Renal cortical epithelial cell (primary cell): Measurements from ENCODE around the gene BAX. TPM values are rescaled to one million over a fixed set of nuclear protein-coding genes. Genes with fewer than 3 reads are reported as not detected.

Source experiments
- DNase-seq: peaks from one replicate; pipeline ENCODE4 v3.0.0-alpha.2; 2011; ENCODE audit warnings: low read depth
- total RNA-seq: library from RNA; depleted of rRNA; stranded (reverse); fragments of >200 nt; gene quantifications from 2 replicates; pipeline ENCODE4 v1.2.3, GENCODE V29; 2014

BAX gene
- total RNA-seq, 1 donor from 2014 or later, result 135 TPM

DNA sequence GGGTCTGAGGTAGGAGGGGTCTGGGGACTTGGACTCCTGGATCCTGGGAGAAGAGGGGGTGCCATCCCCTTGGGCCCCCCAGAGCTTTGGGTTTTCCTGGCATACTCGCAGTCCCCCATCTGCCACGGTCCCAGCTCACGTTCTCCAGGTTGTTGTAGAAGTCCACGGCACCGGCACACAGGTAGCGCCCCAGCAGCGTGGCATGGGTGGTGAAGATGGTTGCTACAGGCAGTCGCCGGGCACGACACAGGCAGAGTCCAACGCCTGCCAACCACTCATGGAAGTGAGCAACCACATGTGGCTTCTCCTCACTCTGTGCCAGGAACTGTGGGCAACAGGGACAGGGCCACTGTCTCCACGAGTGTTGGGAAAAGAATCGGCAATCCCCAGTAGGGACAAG, 31.0 kb downstream of the BAX start:
- no peak for DNase-seq

GRCh38 chr19:48986211-48986610, 31.5 kb downstream of the BAX start:
- no peak for DNase-seq

DNA sequence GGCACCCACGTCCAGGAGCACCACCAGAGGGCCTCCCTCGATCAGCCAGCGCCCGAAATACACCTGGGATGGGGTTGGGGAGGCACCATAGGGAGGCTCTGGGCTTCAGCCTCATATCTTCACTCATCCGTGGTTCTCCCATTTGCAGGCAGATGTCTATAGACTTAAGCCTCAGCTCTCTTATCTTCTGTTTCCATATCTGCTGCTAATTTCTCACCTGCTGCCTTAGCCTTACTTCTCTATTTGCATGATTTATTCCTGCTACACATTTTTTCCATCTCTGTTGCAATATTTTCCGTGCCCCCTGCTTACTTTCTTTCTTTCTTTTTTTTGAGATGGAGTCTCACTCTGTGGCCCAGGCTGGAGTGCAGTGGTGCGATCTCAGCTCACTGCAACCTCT, 32.6 kb downstream of the BAX start:
- DNase-seq, result no peak

DNA sequence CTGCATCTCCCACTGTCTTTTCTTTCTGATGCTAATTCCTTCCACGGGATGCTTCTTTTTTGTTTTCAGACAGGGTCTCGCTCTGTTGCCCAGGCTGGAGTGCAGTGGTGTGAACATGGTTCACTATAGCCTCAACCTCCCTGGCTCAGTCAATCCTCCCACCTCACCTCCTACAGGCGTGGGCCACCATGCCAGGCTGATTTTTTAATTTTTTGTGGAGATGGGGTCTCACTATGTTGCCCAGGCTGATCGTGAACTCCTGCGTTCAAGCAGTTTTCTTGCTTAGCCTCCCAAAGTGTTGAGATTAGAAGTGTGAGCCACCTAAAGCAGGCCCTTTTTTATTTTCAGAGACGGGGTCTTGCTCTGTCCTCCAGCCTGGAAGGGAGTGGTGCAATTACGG, 33.6 kb downstream of the BAX start:
- no peak for DNase-seq

GRCh38 chr19:48988860-48989259, 34.2 kb downstream of the BAX start:
- no peak for DNase-seq

- DNase-seq, result no peak
Measured at GRCh38 chr19:48989701-48990291, 35.1 kb downstream of the BAX start.

- DNase-seq, result no peak
Measured at GRCh38 chr19:48990400-48990799, 35.7 kb downstream of the BAX start.

- DNase-seq, result no peak
Measured at GRCh38 chr19:48991011-48991609, 36.4 kb downstream of the BAX start.

- DNase-seq, result peak; percentile 77
Measured at GRCh38 chr19:48991873-48992580, 37.4 kb downstream of the BAX start.

DNA sequence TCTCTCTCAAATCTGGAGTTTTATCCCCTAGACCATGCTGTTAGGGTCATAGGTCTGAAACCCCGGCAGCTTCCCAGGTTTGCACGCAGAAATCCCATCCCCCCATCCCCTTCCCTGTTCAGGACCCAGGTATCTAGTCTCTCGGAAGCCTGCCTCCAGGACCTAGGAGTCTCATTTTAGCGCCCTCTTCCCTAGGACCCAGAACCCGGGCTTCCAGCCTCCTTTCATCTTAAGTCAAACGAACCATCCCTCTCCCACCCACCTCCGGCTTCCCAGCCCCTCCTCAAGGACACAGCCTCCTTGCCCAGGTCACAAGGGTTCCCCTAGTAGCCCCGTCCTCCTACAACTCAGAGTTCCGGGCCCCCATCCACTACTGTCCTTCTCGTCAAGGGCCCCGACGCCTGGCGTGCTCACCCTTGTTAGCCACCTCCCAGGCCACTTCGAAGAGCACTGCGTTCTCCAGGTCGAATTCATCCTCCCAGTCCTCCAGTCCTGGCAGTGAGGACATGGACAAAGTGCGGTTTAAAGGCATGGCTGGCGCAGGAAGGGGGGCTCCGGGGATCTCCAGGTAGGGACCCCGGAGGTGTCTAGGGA, 38.0 kb downstream of the BAX start:
- no peak for DNase-seq

DNA sequence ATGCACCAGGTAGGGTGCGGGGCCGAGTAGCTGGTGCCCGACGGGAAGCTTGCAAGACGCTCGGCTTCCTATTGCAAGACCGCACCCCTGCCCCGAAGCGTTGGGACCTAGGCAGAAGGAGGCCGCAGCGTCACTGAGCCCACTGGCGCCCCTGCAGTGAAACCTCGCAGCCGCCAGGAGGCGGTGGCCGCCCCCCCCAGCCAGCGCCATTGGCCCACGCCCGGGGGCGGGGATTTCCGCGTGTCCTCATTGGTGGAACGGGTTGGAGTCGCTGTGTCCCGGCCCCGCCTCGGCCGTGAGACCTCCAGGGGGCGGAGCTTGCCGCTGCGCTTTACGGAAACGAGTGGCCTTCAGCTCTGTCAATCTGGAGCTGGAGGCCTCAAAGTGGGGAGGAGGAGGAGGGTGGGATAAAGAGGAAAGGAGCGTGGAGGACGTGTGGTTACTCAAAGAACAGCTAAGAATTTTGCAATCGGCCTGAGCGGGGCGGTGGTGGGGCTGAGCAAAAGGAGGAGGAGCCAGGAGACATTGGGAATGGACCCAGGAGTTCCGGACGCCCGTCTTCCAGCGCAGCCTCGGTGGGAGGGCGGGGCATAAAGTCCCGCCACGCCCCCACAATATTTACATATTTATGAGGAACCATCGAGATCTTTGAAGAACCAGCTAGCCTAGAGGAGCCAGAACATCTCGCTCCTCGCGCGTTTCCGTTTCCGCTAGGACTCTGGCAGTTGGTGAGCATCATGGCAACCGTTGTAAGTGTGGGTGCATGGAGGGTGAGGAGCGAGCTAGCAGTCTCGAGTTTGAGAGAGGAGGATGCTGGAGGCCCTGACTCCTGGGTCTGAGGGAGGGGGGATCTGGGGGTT, 38.7 kb downstream of the BAX start, which contains the start of the genes GYS1 and RUVBL2:
GYS1 (minus strand) TSS at position 135 of the 860 bp plus-strand sequence. CDS start 197 bp downstream, outside the sequence.
RUVBL2 (plus strand) TSS at position 713 of the 860 bp plus-strand sequence; CDS start at position 738, 25 bp downstream.
- peak; percentile 97 for DNase-seq

DNA sequence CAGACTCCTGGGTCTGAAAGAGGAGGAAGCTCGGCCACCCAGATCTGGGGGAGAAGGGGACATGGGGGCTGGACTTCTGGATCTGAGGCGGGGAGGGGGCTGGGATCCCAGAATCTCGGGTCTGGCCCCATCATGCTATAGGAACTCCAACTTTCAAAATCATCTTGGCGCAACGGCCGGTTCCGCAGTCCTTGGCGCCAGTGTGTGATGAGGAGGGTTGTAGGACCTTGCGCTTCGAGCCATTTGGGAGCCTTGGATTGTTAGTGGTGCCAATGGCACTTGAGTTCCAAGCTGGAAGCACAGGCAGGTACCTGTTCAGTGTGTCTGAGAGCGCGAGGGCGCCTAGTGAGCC, 39.3 kb downstream of the BAX start:
- DNase-seq, result no peak

GRCh38 chr19:48997972-48998371, 43.3 kb downstream of the BAX start:
- peak; percentile 54 for DNase-seq

- DNase-seq, result peak; percentile 49
Measured at GRCh38 chr19:48999481-49000325, 45.0 kb downstream of the BAX start.

GRCh38 chr19:49004133-49004532, 49.5 kb downstream of the BAX start:
- no peak for DNase-seq

DNA sequence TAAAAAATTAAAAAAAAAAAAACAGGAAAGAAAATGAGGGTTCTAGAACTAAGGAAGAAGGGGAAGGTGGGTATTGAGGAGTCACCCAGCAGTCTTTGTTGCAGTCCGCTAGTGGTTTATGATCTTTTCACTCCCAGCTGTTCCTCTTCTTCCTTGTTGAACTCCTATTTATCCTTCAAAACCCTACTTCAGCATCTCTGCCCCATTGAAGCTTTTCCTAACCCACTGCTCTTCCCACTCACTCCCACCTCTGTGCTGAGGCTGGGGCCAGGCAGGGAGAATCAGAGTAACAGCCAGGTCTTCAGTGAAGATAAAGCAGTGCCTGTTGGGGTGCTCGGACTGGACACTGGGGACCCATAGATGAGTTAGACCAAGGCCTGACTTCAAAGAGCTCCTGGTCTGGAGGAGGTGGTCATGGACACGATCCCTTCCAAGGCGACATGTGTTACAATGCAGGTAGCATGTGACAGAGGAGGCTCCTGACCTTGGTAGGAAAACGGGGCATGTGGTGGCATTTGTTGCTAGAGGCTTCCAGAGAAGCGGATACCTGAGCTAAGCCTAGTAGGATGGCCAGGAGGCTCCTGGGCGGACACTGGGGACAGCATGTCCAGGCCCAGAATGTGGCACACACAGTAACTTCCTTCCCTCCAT, 50.4 kb downstream of the BAX start:
- DNase-seq, result no peak

- no peak for DNase-seq
Measured at GRCh38 chr19:49006905-49007304, 52.2 kb downstream of the BAX start.

DNA sequence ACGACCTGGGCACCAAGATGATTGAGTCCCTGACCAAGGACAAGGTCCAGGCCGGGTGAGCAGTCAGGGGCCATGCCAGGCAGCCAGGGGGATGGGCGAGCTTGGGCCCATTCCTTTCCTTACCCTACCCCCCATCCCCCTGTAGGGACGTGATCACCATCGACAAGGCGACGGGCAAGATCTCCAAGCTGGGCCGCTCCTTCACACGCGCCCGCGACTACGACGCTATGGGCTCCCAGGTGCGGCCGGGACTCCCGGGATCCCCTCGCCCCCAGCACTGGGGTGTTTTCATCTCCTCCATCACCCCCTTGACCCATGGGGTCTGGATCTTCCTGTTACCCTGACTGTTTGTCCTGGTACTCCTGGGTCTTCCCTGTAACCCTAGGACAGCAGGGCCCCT, 55.2 kb downstream of the BAX start:
- DNase-seq, result no peak

- no peak for DNase-seq
Measured at GRCh38 chr19:49010453-49010852, 55.8 kb downstream of the BAX start.

- DNase-seq, result no peak
Measured at GRCh38 chr19:49011194-49011593, 56.5 kb downstream of the BAX start.
